Liver (tissue), 9 donors: ENCODE data around the gene PLLP. TPM values are rescaled to one million over a fixed set of nuclear protein-coding genes. Genes with fewer than 3 reads are reported as not detected.

Experiments
- DNase-seq: peaks from one replicate; pipeline ENCODE4 v3.0.0-alpha.2; 2017; ENCODE audit warnings: low spot score
- H3K27ac ChIP-seq, 2 donors: one replicate each; pipeline ENCODE4 v1.7.0; 2013; ENCODE audit warnings: inconsistent platforms in 2 of 2, low read length in 2 of 2, control low read depth in 1 of 2, low read depth in 1 of 2, mild to moderate bottlenecking in 1 of 2
- H3K27me3 ChIP-seq, 4 donors: one replicate each; pipeline versions ENCODE4 v1.6.1 to v1.7.0; 2013; ENCODE audit warnings: low read length in 3 of 4, inconsistent platforms in 1 of 4, mild to moderate bottlenecking in 1 of 4, moderate library complexity in 1 of 4; ENCODE audit not compliant: control insufficient read depth in 4 of 4, insufficient read depth in 4 of 4
- H3K36me3 ChIP-seq, 4 donors: one replicate each; pipeline versions ENCODE4 v1.6.1 to v1.7.0; 2013; ENCODE audit warnings: low read length in 3 of 4, mild to moderate bottlenecking in 3 of 4, low read depth in 1 of 4, moderate library complexity in 1 of 4; ENCODE audit not compliant: control insufficient read depth in 4 of 4, insufficient read depth in 3 of 4
- H3K4me1 ChIP-seq, 4 donors: one replicate each; pipeline versions ENCODE4 v1.6.1 to v1.7.0; 2013; ENCODE audit warnings: low read length in 3 of 4, mild to moderate bottlenecking in 3 of 4, moderate library complexity in 1 of 4; ENCODE audit not compliant: control insufficient read depth in 4 of 4, insufficient read depth in 4 of 4
- H3K4me3 ChIP-seq, 3 donors: one replicate each; pipeline versions ENCODE4 v1.6.1 to v1.7.0; 2013; ENCODE audit warnings: low read length in 3 of 3, control low read depth in 1 of 3, low read depth in 1 of 3, mild to moderate bottlenecking in 1 of 3
- H3K9ac ChIP-seq, 2 donors: one replicate each; pipeline ENCODE4 v1.7.0; 2013; ENCODE audit warnings: low read length in 2 of 2, mild to moderate bottlenecking in 2 of 2, moderate library complexity in 2 of 2, control low read depth in 1 of 2, low read depth in 1 of 2
- H3K9me3 ChIP-seq, 4 donors: one replicate each; pipeline versions ENCODE4 v1.6.1 to v1.7.0; 2013; ENCODE audit warnings: low read length in 3 of 4; ENCODE audit not compliant: control insufficient read depth in 4 of 4
- ATF3 ChIP-seq: IDR thresholded peaks from 2 replicates; pipeline ENCODE4 v1.6.1; 2016; ENCODE audit warnings: antibody characterized with exemption
- CTCF ChIP-seq: fragments of 150-350 bp; IDR thresholded peaks from 2 replicates; pipeline ENCODE4 v1.5.1; 2017; ENCODE audit warnings: improper control_type of control experiment, low read depth, low read length; ENCODE audit not compliant: missing input control
- EGR1 ChIP-seq, 2 donors: IDR thresholded peaks; 2 replicates each; pipeline ENCODE4 v1.6.1; 2016 to 2018; ENCODE audit warnings: antibody characterized with exemption in 2 of 2, low read depth in 2 of 2
- FOXA1 ChIP-seq: IDR thresholded peaks from 2 replicates; pipeline ENCODE4 v1.6.1; 2016; ENCODE audit warnings: antibody characterized with exemption
- GABPA ChIP-seq, 2 donors: IDR thresholded peaks in 1 of 2; conservative IDR thresholded peaks in 1 of 2; 2 replicates each; pipeline ENCODE4 v1.6.1; 2016; ENCODE audit warnings: antibody characterized with exemption in 2 of 2, mild to moderate bottlenecking in 1 of 2, moderate library complexity in 1 of 2
- HNF4G ChIP-seq: IDR thresholded peaks from 2 replicates; pipeline ENCODE4 v1.6.1; 2016; ENCODE audit warnings: antibody characterized with exemption
- REST ChIP-seq: IDR thresholded peaks from 2 replicates; pipeline ENCODE4 v1.6.1; 2016; ENCODE audit warnings: antibody characterized with exemption, mild to moderate bottlenecking
- RXRA ChIP-seq, 2 donors: IDR thresholded peaks; 2 replicates each; pipeline ENCODE4 v1.6.1; 2017 to 2018; ENCODE audit warnings: antibody characterized with exemption in 2 of 2, mild to moderate bottlenecking in 1 of 2
- SP1 ChIP-seq: IDR thresholded peaks from 2 replicates; pipeline ENCODE4 v1.6.1; 2018; ENCODE audit warnings: antibody characterized with exemption, mild to moderate bottlenecking
- TAF1 ChIP-seq: conservative IDR thresholded peaks from 2 replicates; pipeline ENCODE4 v1.6.1; 2016; ENCODE audit warnings: antibody characterized with exemption, mild to moderate bottlenecking
- YY1 ChIP-seq: IDR thresholded peaks from 2 replicates; pipeline ENCODE4 v1.6.1; 2016; ENCODE audit warnings: antibody characterized with exemption, mild to moderate bottlenecking
- WGBS: extraction: QIAGEN DNeasy Blood & Tissue Kit; methylation state at CpG from one replicate; pipeline ENCODE4 v1.1.7; 2013; 5-methylcytosine and 5-hydroxymethylcytosine counted together
- polyA plus RNA-seq, 2 donors: library from polyadenylated mRNA; stranded (reverse) in 1 of 2; unstranded in 1 of 2; fragments of 200-250 nt in 1 of 2; fragments of >200 nt in 1 of 2; fragmentation: Nextera tagmentation in 1 of 2; extraction: Ambion mirVana in 1 of 2; gene quantifications; one replicate each; pipeline versions ENCODE4 v1.2.1 to v1.2.3, GENCODE V29; 2013 to 2015
- total RNA-seq, 2 donors: library from RNA; depleted of rRNA; stranded (reverse); fragments of >200 nt; gene quantifications; one replicate each; pipeline ENCODE4 v1.2.3, GENCODE V29; 2014
- donor health status: healthy.
- donor health status: healthy.
- donor health status: healthy.
- donor health status: healthy.
- donor health status: healthy.

PLLP gene
- total and polyA plus RNA-seq, 4 donors: 1.4 to 5.2 (median 2.7) TPM

- Histone ChIP-seq H3K27me3 (no peaks in the 10 kb centered on the region), H3K27ac (no peak overlapping the region), H3K9ac (no peak overlapping the region), H3K4me1 (peaks cover 4 to 30% (median 16%) of the 10 kb centered on the region in 4 donors), H3K4me3 (no peak overlapping the region), H3K36me3 (peaks cover 0 to 8% (median 3%) of the 10 kb centered on the region in 4 donors), H3K9me3 (no peaks in the 10 kb centered on the region)
- 96% methylated on average over 2 of the region's 2 CpGs for WGBS
- no peak for TF ChIP-seq GABPA (IDR thresholded peaks at IDR 0.05 in 1 of 2, conservative IDR thresholded peaks at IDR 0.05 in 1 of 2)
- TF ChIP-seq ATF3: no peak
- TF ChIP-seq HNF4G: no peak
- TF ChIP-seq FOXA1: no peak
- TF ChIP-seq CTCF: no peak
- no peak for TF ChIP-seq SP1
- TF ChIP-seq YY1: no peak
- no peak for DNase-seq
These were observed 41.8 kb downstream of the PLLP start for GRCh38 chr16:57242650-57243049.

- no peaks in the 10 kb centered on the region for H3K27me3 ChIP-seq
- H3K4me3 ChIP-seq: no peak overlapping the region
- H3K4me1 ChIP-seq: peaks cover 5 to 20% (median 12%) of the 10 kb centered on the region in 4 donors
- no peak overlapping the region for H3K27ac ChIP-seq
- DNase-seq: no peak
- H3K9me3 ChIP-seq: no peaks in the 10 kb centered on the region
- H3K36me3 ChIP-seq: peaks cover 2 to 7% (median 5%) of the 10 kb centered on the region in 4 donors
- no peak overlapping the region for H3K9ac ChIP-seq
- WGBS: 86% methylated on average over 2 of the region's 2 CpGs
- no peak for TF ChIP-seq CTCF
- no peak for TF ChIP-seq FOXA1
- TF ChIP-seq TAF1: no peak
- no peak for TF ChIP-seq REST
- TF ChIP-seq EGR1 (IDR thresholded peaks at IDR 0.05; ENCODE audit: low read depth in 2 of 2): no peak
- TF ChIP-seq SP1: no peak
- TF ChIP-seq RXRA (IDR thresholded peaks at IDR 0.05): no peak
These were observed 43.6 kb downstream of the PLLP start for GRCh38 chr16:57240851-57241250.
